ENCODE data around the gene KLK10.
A peak's percentile ranks its signal among the peaks of the same experiment; 100 is the strongest.

KLK10 gene

GRCh38 chr19:51019544-51019925 lies at the start of gene KLK10:
Gene KLK10 (minus strand): TSS chr19:51019709. CDS start chr19:51019130, 579 bp downstream.
- no peak for DNase-seq (ENCODE audit: insufficient read length, low spot score)
- no peak for FAIRE-seq

GRCh38 chr19:51066393-51067186 lies 47.1 kb upstream of the KLK10 start:
- no peak for DNase-seq (ENCODE audit: insufficient read length, low spot score)
- FAIRE-seq, result no peak

GRCh38 chr19:51065221-51065960 lies 45.9 kb upstream of the KLK10 start:
- FAIRE-seq (no peak), DNase-seq (ENCODE audit: insufficient read length, low spot score) (no peak)

GRCh38 chr19:51064534-51065220 lies 45.2 kb upstream of the KLK10 start, which contains the start of gene KLK13:
Gene KLK13 (minus strand): TSS chr19:51065092. CDS start chr19:51065067, 25 bp downstream.
- FAIRE-seq (no peak), DNase-seq (ENCODE audit: insufficient read length, low spot score) (peak; percentile 29)

- DNase-seq (ENCODE audit: insufficient read length, low spot score) (no peak), FAIRE-seq (no peak)
These were observed 44.2 kb upstream of the KLK10 start for GRCh38 chr19:51063664-51064063.

- no peak for FAIRE-seq
These were observed 41.5 kb upstream of the KLK10 start for GRCh38 chr19:51060973-51061372.

GRCh38 chr19:51060336-51060735 lies 40.8 kb upstream of the KLK10 start:
- FAIRE-seq (no peak), DNase-seq (ENCODE audit: insufficient read length, low spot score) (no peak)

More at GRCh38 chr19:51060973-51061372, 41.5 kb upstream of the KLK10 start:
- no peak for DNase-seq (ENCODE audit: insufficient read length, low spot score)

- DNase-seq (ENCODE audit: insufficient read length, low spot score) (no peak), FAIRE-seq (no peak)
These were observed 40.2 kb upstream of the KLK10 start for GRCh38 chr19:51059715-51060114.

- FAIRE-seq, result no peak
These were observed 36.4 kb upstream of the KLK10 start for GRCh38 chr19:51055866-51056265.

GRCh38 chr19:51047031-51047335 lies 27.5 kb upstream of the KLK10 start:
- no peak for DNase-seq (ENCODE audit: insufficient read length, low spot score)
- FAIRE-seq, result no peak

More at GRCh38 chr19:51055866-51056265, 36.4 kb upstream of the KLK10 start:
- DNase-seq (ENCODE audit: insufficient read length, low spot score), result no peak

- DNase-seq (ENCODE audit: insufficient read length, low spot score) (no peak), FAIRE-seq (no peak)
These were observed 24.8 kb upstream of the KLK10 start for GRCh38 chr19:51044327-51044726.

- FAIRE-seq (no peak), DNase-seq (ENCODE audit: insufficient read length, low spot score) (no peak)
These were observed 24.0 kb upstream of the KLK10 start for GRCh38 chr19:51043497-51043896.

GRCh38 chr19:51040151-51040550 lies 20.6 kb upstream of the KLK10 start:
- no peak for FAIRE-seq
- no peak for DNase-seq (ENCODE audit: insufficient read length, low spot score)

GRCh38 chr19:51036519-51036918 lies 17.0 kb upstream of the KLK10 start:
- DNase-seq (ENCODE audit: insufficient read length, low spot score) (no peak), FAIRE-seq (no peak)

- FAIRE-seq (no peak), DNase-seq (ENCODE audit: insufficient read length, low spot score) (no peak)
These were observed 15.2 kb upstream of the KLK10 start, which contains the start of gene KLK12 for GRCh38 chr19:51034704-51035103. Gene KLK12 (minus strand): TSS chr19:51035002. CDS start chr19:51034621, 381 bp downstream.

GRCh38 chr19:51031880-51032225 lies 12.3 kb upstream of the KLK10 start:
- DNase-seq (ENCODE audit: insufficient read length, low spot score) (no peak), FAIRE-seq (no peak)

- FAIRE-seq (no peak), DNase-seq (ENCODE audit: insufficient read length, low spot score) (no peak)
These were observed 11.8 kb upstream of the KLK10 start for GRCh38 chr19:51031220-51031879.

- DNase-seq (ENCODE audit: insufficient read length, low spot score) (no peak), FAIRE-seq (no peak)
These were observed 11.1 kb upstream of the KLK10 start for GRCh38 chr19:51030631-51031030.

- no peak for FAIRE-seq
- DNase-seq (ENCODE audit: insufficient read length, low spot score), result no peak
These were observed 10.2 kb upstream of the KLK10 start for GRCh38 chr19:51029718-51030117.

GRCh38 chr19:51027873-51028272 lies 8.4 kb upstream of the KLK10 start:
- no peak for FAIRE-seq
- no peak for DNase-seq (ENCODE audit: insufficient read length, low spot score)
